Measurements from ENCODE around the gene CLSTN3.
"Not testable (repeated sequence)": the region's sequence is repeated elsewhere in the genome, so short reads cannot be mapped to it uniquely, and the experiment has no call there.

The CLSTN3 gene

DNA sequence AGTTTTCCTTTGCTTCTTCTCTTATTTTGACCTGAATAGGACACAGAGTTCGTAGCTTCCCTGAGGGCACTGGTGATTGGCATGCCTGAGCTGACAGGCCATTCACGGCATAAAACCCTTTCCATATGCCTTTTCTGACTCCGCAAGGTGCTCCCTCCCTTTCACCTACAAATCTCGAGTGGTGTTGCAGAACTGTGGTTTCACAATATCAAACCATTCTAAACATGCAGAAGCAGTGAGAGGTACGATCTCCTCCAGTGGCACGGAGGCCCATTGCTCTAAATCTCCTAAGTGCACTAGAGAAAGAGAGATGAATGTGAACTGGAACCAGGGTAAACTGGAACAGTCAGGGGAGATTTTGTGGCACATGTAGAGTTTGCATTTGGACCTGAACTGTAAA, 23.9 kb downstream of the CLSTN3 start:
- DNase-seq, result no peak

- no peak for DNase-seq
Measured at GRCh38 chr12:7154901-7155470, 24.8 kb downstream of the CLSTN3 start.

- no peak for DNase-seq
Measured at GRCh38 chr12:7155471-7156034, 25.4 kb downstream of the CLSTN3 start.

DNA sequence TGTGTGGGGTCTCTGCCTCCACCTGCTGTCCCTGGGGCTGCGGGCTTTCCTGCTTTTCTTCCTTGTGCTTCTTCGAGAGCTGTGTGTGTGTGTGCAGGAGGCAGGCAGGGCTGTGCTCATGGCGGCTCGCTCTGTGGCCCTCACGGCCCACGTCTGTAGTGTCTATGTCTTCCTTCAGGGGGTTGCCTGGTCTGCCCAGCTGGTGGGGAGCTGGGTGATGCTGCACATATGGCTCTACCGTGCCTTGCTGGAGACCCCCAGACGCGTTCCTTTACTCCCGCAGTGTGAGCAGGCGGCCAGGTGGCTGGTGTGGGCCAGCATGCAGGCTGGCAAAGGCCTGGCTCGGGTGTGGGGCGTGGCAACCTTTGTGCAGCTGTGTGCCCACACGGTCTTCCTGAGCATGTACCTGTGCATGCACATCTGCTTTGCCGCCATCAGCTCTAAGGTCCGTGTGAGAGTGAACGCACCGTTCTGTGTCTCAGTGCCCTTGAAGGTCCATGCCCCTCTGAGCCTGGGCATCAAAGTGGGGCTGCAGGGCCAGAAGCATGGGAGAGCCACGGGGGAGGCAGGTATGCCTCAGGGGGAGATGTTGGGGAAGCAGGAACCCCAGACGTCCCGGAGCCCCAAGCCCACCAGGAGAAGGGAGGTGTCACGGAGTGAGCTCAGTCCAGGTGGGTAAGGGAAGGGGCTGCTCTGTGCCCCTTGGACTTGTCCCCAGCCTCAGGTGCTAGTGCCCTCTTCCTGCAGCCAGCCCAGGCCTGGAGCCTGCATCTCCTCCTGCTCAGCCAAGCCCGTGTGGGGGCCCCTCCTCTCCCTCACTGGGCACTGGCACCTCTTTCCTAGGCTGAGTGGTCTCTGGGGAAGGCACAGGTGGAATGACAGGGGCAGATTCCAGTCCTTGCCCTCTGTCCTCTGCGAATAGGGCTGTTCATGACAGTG, 26.4 kb downstream of the CLSTN3 start:
- DNase-seq, result no peak

DNA sequence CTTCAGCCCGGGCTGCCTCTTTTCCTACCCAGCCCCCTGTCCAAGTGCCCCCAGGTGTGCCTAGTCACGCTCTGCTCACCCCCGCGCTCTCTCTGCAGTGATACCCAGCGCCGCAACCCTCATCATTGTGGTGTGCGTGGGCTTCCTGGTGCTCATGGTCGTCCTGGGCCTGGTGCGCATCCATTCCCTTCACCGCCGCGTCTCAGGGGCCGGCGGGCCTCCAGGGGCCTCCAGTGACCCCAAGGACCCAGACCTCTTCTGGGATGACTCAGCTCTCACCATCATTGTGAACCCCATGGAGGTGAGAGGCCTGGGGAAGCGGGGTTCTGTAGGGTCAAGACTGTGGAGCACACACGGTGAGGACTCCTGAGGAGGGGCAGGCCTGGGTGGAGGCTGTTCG, 27.2 kb downstream of the CLSTN3 start:
- no peak for DNase-seq

GRCh38 chr12:7158781-7159609, 28.8 kb downstream of the CLSTN3 start:
- DNase-seq, result no peak

- no peak for DNase-seq
Measured at GRCh38 chr12:7160183-7160582, 30.0 kb downstream of the CLSTN3 start.

- no peak for DNase-seq
Measured at GRCh38 chr12:7161327-7161726, 31.2 kb downstream of the CLSTN3 start.

GRCh38 chr12:7161811-7162210, 31.6 kb downstream of the CLSTN3 start:
- no peak for DNase-seq

DNA sequence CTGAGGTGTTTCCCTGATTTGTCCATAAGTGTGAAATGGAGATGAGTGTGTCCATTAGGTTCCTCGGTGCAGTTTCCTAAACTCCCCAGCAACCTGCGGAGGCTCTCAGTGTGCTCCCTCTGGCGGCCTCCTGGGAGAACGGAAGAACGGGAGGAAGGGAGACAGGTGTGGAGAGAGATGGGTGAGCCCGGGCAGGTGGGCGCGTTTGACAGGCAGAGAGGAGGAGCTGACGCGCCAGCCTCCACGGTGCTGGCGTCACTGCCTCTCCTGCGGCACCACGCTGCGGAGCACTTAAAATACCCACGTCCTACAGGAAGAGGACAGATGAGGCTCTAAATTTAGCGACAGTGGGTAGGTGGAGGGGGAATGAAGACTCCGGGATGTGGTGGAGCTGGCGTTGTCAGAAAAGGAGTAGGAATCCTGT, 32.5 kb downstream of the CLSTN3 start:
- DNase-seq, result peak; percentile 6 to 9

DNA sequence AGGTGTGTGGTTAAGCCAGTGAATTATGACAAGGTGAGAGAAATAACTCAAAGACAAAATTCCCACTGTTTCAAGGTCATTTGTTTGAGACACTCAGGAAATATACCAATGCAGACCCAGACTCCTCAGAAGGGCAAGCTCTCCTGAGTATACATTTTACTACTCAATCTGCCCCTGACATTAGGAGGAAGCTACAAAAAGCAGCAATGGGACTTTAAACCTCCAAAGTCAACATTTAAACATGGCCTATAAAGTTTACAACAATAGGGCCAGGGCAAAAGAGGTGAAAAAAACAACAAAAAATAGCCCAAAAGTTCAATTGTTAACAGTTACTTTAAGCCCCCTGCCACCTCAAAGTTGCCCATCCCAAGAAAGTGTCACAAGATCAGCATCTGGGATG, 39.8 kb downstream of the CLSTN3 start:
- no peak for DNase-seq

GRCh38 chr12:7171854-7172253, 41.7 kb downstream of the CLSTN3 start:
- no peak for DNase-seq

DNA sequence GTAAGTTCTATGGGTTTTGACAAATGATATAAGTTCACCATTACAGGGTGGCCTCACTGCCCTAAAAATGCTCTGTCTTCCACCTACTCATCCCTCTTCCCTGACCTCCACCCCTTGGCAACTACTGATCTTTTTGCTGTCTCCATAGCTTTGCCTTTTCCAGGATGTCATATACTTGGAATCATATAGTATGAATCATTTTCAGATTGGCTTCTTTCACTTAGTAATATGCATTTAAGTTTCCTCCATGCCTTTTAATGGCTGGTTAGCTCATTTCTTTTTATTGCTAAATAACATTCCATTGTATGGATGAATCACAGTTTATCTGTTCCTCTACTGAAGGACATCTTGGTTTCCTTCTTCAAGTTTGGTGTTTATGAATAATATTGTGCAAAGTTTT, 45.3 kb downstream of the CLSTN3 start:
- no peak for DNase-seq

DNA sequence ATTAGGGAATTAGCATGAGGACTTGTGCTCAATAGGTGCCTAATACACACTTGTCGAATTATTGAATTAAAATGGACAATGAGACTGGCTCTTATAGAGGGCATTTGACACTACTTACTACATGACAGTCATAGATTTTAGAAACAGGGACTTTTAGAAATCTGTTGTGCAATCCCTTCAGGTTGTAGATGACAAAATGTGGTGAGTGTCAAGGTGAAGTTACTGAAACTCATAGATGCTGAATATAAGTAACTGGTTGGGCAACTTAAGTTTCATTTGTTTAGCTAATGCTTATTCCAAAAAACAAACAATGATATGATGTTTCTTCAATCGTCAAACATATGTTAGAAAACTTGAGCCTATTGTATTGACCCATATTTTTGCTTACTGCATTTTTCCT, 46.4 kb downstream of the CLSTN3 start:
- no peak for DNase-seq

DNA sequence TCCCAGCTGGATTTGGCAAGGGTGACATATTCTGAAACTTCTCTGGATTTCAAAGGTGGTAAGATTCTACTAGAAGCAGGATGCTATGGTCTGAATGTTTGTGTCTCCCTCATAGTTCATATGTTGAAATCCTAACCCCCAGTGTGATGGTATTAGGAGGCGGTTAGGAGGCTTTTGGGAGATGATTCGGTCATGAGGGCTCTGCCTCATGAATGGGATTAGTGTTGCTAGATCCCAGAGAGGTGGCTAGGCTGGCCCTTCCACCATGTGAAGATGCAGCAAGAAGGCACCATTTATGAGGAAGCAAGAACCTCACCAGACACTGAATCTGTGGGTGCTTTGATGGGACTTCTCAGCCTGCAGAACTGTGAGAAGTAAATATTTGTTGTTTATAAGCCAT, 48.3 kb downstream of the CLSTN3 start:
- DNase-seq, result no peak

DNA sequence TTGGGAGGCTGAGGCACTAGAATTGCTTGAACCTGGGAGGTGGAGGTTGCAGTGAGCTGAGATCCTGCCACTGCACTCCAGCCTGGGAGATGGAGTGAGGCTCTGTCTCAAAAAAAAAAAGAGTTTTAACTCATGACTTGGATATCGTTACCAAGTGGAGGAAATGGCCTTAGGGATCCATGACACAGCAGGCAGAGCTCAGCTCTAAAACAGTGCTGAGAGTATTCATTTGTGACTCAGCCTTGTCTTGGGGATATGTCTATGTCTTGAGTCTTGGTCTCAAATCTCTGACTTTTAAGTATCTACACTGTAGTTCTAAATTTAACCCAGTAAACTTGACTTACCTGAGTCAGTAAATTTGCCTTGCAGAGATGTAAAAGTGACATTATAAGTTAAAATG, 50.5 kb downstream of the CLSTN3 start:
- no peak for DNase-seq

DNA sequence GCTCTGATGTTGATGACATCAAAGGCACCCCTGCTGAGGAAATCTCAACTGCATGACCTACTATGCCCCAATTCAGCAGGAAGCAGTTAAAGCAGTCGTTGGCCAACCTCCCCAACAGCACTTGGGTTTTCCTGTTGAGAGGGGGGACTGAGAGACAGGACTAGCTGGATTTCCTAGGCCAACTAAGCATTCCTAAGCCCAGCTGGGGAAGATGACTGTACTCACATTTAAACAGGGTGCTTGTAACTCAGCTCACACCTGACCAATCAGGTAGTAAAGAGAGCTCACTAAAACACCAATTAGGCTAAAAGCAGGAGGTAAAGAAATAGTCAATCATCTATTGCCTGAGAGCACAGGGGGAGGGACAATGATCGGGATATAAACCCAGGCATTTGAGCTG, 55.9 kb downstream of the CLSTN3 start:
- DNase-seq, result not testable (repeated sequence)

GRCh38 chr12:7188562-7189397, 58.6 kb downstream of the CLSTN3 start:
- peak; percentile 46 to 54 for DNase-seq

- peak; percentile 73 to 81 for DNase-seq
Measured at GRCh38 chr12:7189398-7190267, 59.5 kb downstream of the CLSTN3 start, which contains the start of gene PEX5. Gene PEX5, plus strand, starts transcription at chr12:7189686. Its CDS starts 692 bp downstream, at chr12:7190378.

- DNase-seq, result no peak
Measured at GRCh38 chr12:7190268-7191055, 60.3 kb downstream of the CLSTN3 start.
